GM12872 (cell line): ENCODE results near the gene CTDNEP1.

ENCODE experiments used
- CTCF ChIP-seq: IDR thresholded peaks from 3 replicates; pipeline ENCODE4 v1.5.1; 2011; ENCODE audit warnings: low read depth, mild to moderate bottlenecking, low read length, moderate library complexity; ENCODE audit not compliant: insufficient read depth

CTDNEP1 gene

GRCh38 chr17:7266784-7267183 lies 15.2 kb upstream of the CTDNEP1 start:
- TF ChIP-seq CTCF: no peak

- no peak for TF ChIP-seq CTCF
Observed at GRCh38 chr17:7263801-7264078, 12.2 kb upstream of the CTDNEP1 start.

- TF ChIP-seq CTCF: no peak
Observed at GRCh38 chr17:7262935-7263800, 11.6 kb upstream of the CTDNEP1 start.

GRCh38 chr17:7262192-7262934 lies 10.8 kb upstream of the CTDNEP1 start, which contains the start of gene CLDN7:
Gene CLDN7, minus strand, starts transcription at chr17:7262478. Its CDS starts 435 bp downstream, at chr17:7262043.
- no peak for TF ChIP-seq CTCF

- no peak for TF ChIP-seq CTCF
Observed at GRCh38 chr17:7261379-7262191, 10.1 kb upstream of the CTDNEP1 start.

GRCh38 chr17:7260651-7261378 lies 9.3 kb upstream of the CTDNEP1 start:
- TF ChIP-seq CTCF: no peak
